K562 (cell line): ENCODE data around the gene RASSF3. TPM values are rescaled to one million over a fixed set of nuclear protein-coding genes. Genes with fewer than 3 reads are reported as not detected.

Experiments used
- ARID1B ChIP-seq: fragments of 450-650 bp; IDR thresholded peaks from 2 replicates; pipeline ENCODE4 v1.6.1; 2016; ENCODE audit warnings: antibody characterized with exemption, mild to moderate bottlenecking, inconsistent platforms
- BHLHE40 ChIP-seq: IDR thresholded peaks from 2 replicates; pipeline ENCODE4 v1.6.1; 2011; ENCODE audit warnings: low read length, improper control_type of control experiment
- FOXK2 ChIP-seq, 2 experiments: fragments of 450-650 bp; IDR thresholded peaks in 1 of 2; conservative IDR thresholded peaks in 1 of 2; 2 replicates each; pipeline ENCODE4 v1.6.1; 2016; ENCODE audit warnings: low read depth in 2 of 2, mild to moderate bottlenecking in 1 of 2
- HDAC1 ChIP-seq, 2 experiments: fragments of 450-650 bp; IDR thresholded peaks; 2 replicates each; pipeline ENCODE4 v1.6.1; 2016 to 2017; ENCODE audit warnings: inconsistent platforms in 1 of 2, mild to moderate bottlenecking in 1 of 2, moderate library complexity in 1 of 2
- RBM22 ChIP-seq: fragments of 200-400 bp; formaldehyde crosslinking; IDR thresholded peaks from 2 replicates; pipeline ENCODE4 v1.6.1; 2018; ENCODE audit warnings: low read length, low read depth; ENCODE audit not compliant: poor library complexity, severe bottlenecking
- TAF7 ChIP-seq: fragments of 450-650 bp; IDR thresholded peaks from 2 replicates; pipeline ENCODE4 v1.6.1; 2016; ENCODE audit warnings: missing genetic modification characterization, missing compliant biosample characterization
- polyA plus RNA-seq, 8 experiments: library from polyadenylated mRNA; depleted of rRNA in 4 of 8; stranded (reverse) in 5 of 8; unstranded in 3 of 8; fragments of >200 nt; fragmentation: Nextera tagmentation in 2 of 8; fragmentation: Illumina TruSeq in 1 of 8; extraction: Ambion mirVana in 2 of 8; extraction: Trizol in 1 of 8; gene quantifications; 2 replicates each; pipeline versions ENCODE4 v1.2.1 to v1.2.3, GENCODE V29; 2011 to 2014; ENCODE audit warnings: inconsistent platforms in 1 of 8, missing spikeins in 1 of 8
- total RNA-seq, 7 experiments: library from RNA; depleted of rRNA in 6 of 7; stranded (reverse); fragments of >200 nt in 6 of 7; fragmentation: Illumina TruSeq in 2 of 7; extraction: Trizol in 2 of 7; gene quantifications; 2 replicates each; pipeline versions ENCODE4 v1.2.1 to v1.2.3, GENCODE V29; 2011 to 2021; ENCODE audit warnings: low replicate concordance in 1 of 7
- TF ChIP-seq, protein P1 (sequence below): sonication (generic); formaldehyde crosslinking; IDR thresholded peaks from 2 replicates; pipeline ENCODE4 v1.8.0; 2022; ENCODE audit warnings: mild to moderate bottlenecking, missing genetic modification reagents
- TF ChIP-seq, protein P2 (sequence below), 2 experiments: IDR thresholded peaks in 1 of 2; conservative IDR thresholded peaks in 1 of 2; 2 replicates each; pipeline ENCODE4 v1.6.1; 2016; ENCODE audit warnings: low read depth in 2 of 2, mild to moderate bottlenecking in 1 of 2, missing compliant biosample characterization in 1 of 2, missing genetic modification characterization in 1 of 2, moderate library complexity in 1 of 2
- TF ChIP-seq, protein P3 (sequence below): sonication (generic); IDR thresholded peaks from 2 replicates; pipeline ENCODE4 v1.6.1; 2016
- TF ChIP-seq, protein P4 (sequence below): fragments of 450-650 bp; IDR thresholded peaks from 2 replicates; pipeline ENCODE4 v1.6.1; 2017; ENCODE audit warnings: antibody characterized with exemption, mild to moderate bottlenecking

The RASSF3 gene
- total and polyA plus RNA-seq, 9 of the 15 experiments (the other 6 are each of a cell fraction or from before 2014, with no cell fraction given): 3.7 to 39.2 (median 20.2) TPM

DNA sequence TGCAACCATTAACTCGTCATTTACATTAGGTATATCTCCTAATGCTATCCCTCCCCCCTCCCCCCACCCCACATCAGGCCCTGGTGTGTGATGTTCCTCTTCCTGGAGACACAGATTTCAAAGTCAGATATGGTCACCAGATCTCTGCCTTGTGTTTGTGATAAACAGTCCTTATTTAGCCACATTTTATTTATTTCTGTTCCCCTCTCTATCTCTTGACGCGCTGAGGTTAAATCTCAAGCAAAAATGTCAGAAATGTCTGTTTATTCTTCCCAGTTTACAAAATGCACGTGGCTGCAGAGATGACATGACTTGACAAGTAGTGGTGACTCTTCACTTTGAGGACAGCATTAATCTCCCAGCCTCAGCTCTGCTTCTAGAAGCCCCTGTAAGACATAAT lies 11.5 kb upstream of the RASSF3 start (continued):
- TF ChIP-seq BHLHE40: peak; percentile 46; the same call in 1 of the 2 replicates
- TF ChIP-seq, protein P1, sequence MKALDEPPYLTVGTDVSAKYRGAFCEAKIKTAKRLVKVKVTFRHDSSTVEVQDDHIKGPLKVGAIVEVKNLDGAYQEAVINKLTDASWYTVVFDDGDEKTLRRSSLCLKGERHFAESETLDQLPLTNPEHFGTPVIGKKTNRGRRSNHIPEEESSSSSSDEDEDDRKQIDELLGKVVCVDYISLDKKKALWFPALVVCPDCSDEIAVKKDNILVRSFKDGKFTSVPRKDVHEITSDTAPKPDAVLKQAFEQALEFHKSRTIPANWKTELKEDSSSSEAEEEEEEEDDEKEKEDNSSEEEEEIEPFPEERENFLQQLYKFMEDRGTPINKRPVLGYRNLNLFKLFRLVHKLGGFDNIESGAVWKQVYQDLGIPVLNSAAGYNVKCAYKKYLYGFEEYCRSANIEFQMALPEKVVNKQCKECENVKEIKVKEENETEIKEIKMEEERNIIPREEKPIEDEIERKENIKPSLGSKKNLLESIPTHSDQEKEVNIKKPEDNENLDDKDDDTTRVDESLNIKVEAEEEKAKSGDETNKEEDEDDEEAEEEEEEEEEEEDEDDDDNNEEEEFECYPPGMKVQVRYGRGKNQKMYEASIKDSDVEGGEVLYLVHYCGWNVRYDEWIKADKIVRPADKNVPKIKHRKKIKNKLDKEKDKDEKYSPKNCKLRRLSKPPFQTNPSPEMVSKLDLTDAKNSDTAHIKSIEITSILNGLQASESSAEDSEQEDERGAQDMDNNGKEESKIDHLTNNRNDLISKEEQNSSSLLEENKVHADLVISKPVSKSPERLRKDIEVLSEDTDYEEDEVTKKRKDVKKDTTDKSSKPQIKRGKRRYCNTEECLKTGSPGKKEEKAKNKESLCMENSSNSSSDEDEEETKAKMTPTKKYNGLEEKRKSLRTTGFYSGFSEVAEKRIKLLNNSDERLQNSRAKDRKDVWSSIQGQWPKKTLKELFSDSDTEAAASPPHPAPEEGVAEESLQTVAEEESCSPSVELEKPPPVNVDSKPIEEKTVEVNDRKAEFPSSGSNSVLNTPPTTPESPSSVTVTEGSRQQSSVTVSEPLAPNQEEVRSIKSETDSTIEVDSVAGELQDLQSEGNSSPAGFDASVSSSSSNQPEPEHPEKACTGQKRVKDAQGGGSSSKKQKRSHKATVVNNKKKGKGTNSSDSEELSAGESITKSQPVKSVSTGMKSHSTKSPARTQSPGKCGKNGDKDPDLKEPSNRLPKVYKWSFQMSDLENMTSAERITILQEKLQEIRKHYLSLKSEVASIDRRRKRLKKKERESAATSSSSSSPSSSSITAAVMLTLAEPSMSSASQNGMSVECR (CRISPR knock-in tag): no peak
- TF ChIP-seq RBM22: no peak
- TF ChIP-seq, protein P2, sequence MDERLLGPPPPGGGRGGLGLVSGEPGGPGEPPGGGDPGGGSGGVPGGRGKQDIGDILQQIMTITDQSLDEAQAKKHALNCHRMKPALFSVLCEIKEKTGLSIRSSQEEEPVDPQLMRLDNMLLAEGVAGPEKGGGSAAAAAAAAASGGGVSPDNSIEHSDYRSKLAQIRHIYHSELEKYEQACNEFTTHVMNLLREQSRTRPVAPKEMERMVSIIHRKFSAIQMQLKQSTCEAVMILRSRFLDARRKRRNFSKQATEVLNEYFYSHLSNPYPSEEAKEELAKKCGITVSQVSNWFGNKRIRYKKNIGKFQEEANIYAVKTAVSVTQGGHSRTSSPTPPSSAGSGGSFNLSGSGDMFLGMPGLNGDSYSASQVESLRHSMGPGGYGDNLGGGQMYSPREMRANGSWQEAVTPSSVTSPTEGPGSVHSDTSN (CRISPR knock-in tag; IDR thresholded peaks at IDR 0.05; ENCODE audit: low read depth): no peak
- TF ChIP-seq, protein P2 (tag; conservative IDR thresholded peaks at IDR 0.05; ENCODE audit: low read depth): peak; percentile 72
- peak in 1 of 2 experiments; percentile 46; a peak in 2 of 4 replicates for TF ChIP-seq HDAC1 (IDR thresholded peaks at IDR 0.05)
- peak; percentile 72 to 78 for TF ChIP-seq FOXK2 (conservative IDR thresholded peaks at IDR 0.05 in 1 of 2, IDR thresholded peaks at IDR 0.05 in 1 of 2; ENCODE audit: low read depth in 2 of 2)
- no peak for TF ChIP-seq TAF7 (tag)
- TF ChIP-seq, protein P3, sequence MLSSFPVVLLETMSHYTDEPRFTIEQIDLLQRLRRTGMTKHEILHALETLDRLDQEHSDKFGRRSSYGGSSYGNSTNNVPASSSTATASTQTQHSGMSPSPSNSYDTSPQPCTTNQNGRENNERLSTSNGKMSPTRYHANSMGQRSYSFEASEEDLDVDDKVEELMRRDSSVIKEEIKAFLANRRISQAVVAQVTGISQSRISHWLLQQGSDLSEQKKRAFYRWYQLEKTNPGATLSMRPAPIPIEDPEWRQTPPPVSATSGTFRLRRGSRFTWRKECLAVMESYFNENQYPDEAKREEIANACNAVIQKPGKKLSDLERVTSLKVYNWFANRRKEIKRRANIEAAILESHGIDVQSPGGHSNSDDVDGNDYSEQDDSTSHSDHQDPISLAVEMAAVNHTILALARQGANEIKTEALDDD: 0 out of 2 replicates have a peak, but pooled peaks have one; percentile 9
- TF ChIP-seq, protein P4, sequence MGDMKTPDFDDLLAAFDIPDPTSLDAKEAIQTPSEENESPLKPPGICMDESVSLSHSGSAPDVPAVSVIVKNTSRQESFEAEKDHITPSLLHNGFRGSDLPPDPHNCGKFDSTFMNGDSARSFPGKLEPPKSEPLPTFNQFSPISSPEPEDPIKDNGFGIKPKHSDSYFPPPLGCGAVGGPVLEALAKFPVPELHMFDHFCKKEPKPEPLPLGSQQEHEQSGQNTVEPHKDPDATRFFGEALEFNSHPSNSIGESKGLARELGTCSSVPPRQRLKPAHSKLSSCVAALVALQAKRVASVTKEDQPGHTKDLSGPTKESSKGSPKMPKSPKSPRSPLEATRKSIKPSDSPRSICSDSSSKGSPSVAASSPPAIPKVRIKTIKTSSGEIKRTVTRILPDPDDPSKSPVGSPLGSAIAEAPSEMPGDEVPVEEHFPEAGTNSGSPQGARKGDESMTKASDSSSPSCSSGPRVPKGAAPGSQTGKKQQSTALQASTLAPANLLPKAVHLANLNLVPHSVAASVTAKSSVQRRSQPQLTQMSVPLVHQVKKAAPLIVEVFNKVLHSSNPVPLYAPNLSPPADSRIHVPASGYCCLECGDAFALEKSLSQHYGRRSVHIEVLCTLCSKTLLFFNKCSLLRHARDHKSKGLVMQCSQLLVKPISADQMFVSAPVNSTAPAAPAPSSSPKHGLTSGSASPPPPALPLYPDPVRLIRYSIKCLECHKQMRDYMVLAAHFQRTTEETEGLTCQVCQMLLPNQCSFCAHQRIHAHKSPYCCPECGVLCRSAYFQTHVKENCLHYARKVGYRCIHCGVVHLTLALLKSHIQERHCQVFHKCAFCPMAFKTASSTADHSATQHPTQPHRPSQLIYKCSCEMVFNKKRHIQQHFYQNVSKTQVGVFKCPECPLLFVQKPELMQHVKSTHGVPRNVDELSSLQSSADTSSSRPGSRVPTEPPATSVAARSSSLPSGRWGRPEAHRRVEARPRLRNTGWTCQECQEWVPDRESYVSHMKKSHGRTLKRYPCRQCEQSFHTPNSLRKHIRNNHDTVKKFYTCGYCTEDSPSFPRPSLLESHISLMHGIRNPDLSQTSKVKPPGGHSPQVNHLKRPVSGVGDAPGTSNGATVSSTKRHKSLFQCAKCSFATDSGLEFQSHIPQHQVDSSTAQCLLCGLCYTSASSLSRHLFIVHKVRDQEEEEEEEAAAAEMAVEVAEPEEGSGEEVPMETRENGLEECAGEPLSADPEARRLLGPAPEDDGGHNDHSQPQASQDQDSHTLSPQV: peak; percentile 53; the same call in 1 of the 2 replicates
- TF ChIP-seq ARID1B: peak; percentile 42; the same call in 1 of the 2 replicates
